Measurements from ENCODE around the gene RALGPS2.

Gene RALGPS2

DNA sequence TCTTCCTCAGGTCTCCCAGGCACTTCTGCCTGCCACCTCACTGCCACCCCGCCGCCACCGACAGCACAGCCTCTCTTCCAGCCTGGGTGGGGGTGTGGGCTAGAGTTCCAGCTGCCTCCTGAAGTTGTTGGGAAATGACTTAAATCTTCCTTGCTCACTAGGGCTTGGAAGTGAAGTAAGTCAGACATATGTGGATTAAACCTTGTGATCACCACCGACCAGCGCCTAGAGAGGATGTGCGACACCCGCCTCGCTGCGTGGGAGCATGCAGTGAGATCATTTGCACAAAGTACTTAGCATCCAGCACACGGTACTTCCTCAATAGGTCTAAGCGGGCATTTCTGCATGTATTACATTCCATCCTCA lies 229.3 kb downstream of the RALGPS2 start:
- TF ChIP-seq, protein P1, sequence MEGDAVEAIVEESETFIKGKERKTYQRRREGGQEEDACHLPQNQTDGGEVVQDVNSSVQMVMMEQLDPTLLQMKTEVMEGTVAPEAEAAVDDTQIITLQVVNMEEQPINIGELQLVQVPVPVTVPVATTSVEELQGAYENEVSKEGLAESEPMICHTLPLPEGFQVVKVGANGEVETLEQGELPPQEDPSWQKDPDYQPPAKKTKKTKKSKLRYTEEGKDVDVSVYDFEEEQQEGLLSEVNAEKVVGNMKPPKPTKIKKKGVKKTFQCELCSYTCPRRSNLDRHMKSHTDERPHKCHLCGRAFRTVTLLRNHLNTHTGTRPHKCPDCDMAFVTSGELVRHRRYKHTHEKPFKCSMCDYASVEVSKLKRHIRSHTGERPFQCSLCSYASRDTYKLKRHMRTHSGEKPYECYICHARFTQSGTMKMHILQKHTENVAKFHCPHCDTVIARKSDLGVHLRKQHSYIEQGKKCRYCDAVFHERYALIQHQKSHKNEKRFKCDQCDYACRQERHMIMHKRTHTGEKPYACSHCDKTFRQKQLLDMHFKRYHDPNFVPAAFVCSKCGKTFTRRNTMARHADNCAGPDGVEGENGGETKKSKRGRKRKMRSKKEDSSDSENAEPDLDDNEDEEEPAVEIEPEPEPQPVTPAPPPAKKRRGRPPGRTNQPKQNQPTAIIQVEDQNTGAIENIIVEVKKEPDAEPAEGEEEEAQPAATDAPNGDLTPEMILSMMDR (IDR thresholded peaks at IDR 0.05; ENCODE audit: extremely low read depth, missing control alignments): no peak
- DNase-seq (ENCODE audit: low spot score): no peak

GRCh38 chr1:178954937-178955336 lies 229.9 kb downstream of the RALGPS2 start:
- TF ChIP-seq, protein P1 (IDR thresholded peaks at IDR 0.05; ENCODE audit: extremely low read depth, missing control alignments): no peak

DNA sequence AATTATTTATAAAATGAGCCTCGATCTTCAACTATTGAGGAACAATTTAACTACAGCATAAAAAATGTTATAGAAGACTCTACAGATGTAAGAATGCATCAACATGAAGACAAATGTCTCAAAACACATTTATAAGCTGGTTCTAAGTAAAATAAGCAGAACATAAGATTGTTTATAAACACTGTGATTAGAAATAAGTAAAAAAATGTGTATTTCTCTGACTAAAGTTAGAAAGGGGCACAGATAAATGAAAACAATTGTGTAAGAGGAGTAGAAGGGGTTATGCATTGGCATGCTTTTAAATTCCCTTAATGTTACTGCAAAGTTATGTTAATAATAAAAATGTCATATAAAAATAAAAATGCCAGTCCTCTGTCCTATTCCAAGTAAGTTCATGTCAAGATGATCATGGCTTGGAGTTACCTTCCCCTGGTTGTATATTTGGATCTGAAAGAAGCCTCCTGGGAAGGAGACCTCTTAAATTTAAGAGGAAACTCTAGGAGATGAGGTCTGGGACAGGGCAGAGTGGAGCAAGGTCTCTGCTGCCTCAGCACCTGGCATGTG lies 230.4 kb downstream of the RALGPS2 start:
- no peak for DNase-seq (ENCODE audit: low spot score)
- TF ChIP-seq, protein P1 (IDR thresholded peaks at IDR 0.05; ENCODE audit: extremely low read depth, missing control alignments): no peak

More at GRCh38 chr1:178954937-178955336, 229.9 kb downstream of the RALGPS2 start:
- no peak for DNase-seq (ENCODE audit: low spot score)

GRCh38 chr1:178958491-178958890 lies 233.4 kb downstream of the RALGPS2 start:
- TF ChIP-seq, protein P1 (IDR thresholded peaks at IDR 0.05; ENCODE audit: extremely low read depth, missing control alignments): no peak
- DNase-seq (ENCODE audit: low spot score): no peak

GRCh38 chr1:178959543-178960460 lies 234.8 kb downstream of the RALGPS2 start:
- TF ChIP-seq, protein P1 (IDR thresholded peaks at IDR 0.05; ENCODE audit: extremely low read depth, missing control alignments): no peak
- no peak for DNase-seq (ENCODE audit: low spot score)

DNA sequence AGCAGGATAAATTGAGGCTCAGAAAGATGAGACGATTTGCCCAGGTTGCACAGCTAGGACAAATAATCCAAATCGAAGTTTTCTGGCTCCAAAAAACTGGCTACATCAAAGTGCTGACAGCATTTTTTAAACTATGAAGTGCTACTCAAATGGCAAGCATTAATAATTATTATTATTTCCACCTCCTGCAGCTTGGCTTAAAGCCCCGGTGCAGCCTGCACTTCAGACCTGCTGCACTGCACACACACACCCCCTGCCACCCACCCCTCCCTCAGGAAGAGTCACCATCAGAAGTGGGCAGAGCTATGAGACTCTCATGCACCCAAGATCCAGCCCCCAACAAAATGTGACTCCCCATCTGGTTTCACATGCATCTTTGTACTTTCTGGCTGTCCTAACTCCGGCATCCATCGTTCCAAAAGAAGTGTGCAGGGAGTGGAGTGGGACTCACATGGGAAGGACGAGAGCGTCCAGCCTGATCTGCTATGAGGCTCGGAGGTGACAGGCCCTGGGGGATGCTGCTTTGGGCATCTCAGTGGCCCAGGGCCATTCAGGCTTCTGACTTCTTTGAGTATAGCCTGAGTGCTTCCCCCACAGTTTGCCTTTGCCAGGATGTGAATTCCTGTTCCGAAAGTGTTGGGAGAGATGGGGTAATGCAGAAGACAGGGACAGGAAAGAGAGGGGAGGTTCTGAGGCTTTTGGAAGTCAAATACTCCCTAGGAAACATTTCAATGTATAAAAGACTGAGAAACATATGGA lies 235.6 kb downstream of the RALGPS2 start:
- no peak for DNase-seq (ENCODE audit: low spot score)
- TF ChIP-seq, protein P1 (IDR thresholded peaks at IDR 0.05; ENCODE audit: extremely low read depth, missing control alignments): no peak

GRCh38 chr1:178961331-178961730 lies 236.3 kb downstream of the RALGPS2 start:
- TF ChIP-seq, protein P1 (IDR thresholded peaks at IDR 0.05; ENCODE audit: extremely low read depth, missing control alignments): no peak
- no peak for DNase-seq (ENCODE audit: low spot score)
